Endothelial cell of umbilical vein (primary cell): ENCODE data around the gene ADAM33. TPM values are rescaled to one million over a fixed set of nuclear protein-coding genes. Genes with fewer than 3 reads are reported as not detected.

Experiments used
- BruUV-seq: library from RNA; stranded (reverse); fragments of 400-500 nt; replicated peaks from 2 replicates; lab custom pipeline; 2021; lab: Mats Ljungman, UMichigan
- CTCF ChIA-PET: fragments of 300-600, 350-600 bp; sonication (Branson Sonifier 250); formaldehyde crosslinking; loops from one replicate; lab custom pipeline; 2021; ENCODE audit warnings: antibody characterized with exemption, inconsistent platforms; lab: Charles Lee
- POLR2A ChIA-PET: fragments of 300-600, 350-600 bp; sonication (Branson Sonifier 250); formaldehyde crosslinking; loops from one replicate; lab custom pipeline; 2021; ENCODE audit warnings: antibody characterized with exemption, inconsistent platforms; lab: Charles Lee
- DNase-seq: peaks from one replicate; pipeline ENCODE4 v3.0.0-alpha.2; 2011; ENCODE audit warnings: low read depth, low spot score
- FAIRE-seq: peaks from 2 replicates; lab custom pipeline; 2011; peaks lifted over from hg19 to GRCh38; lab: Jason Lieb, UNC
- H2AFZ ChIP-seq: 2 replicates; pipeline ENCODE4 v1.6.0; 2012; ENCODE audit warnings: low read depth, low read length, control low read depth, inconsistent platforms
- H3K27ac ChIP-seq: 2 replicates; pipeline ENCODE4 v1.5.1; 2011; ENCODE audit warnings: low read depth, mild to moderate bottlenecking, control low read depth, low read length, moderate library complexity; ENCODE audit not compliant: insufficient read depth
- H3K27me3 ChIP-seq, 2 experiments: 2 replicates each; pipeline versions ENCODE4 v1.6.0 to v1.6.1; 2011; ENCODE audit warnings: low read length in 2 of 2, mixed read lengths in 1 of 2; ENCODE audit not compliant: control insufficient read depth in 2 of 2, insufficient read depth in 2 of 2
- H3K36me3 ChIP-seq, 2 experiments: 2 replicates in 1 of 2; 3 replicates in 1 of 2; pipeline ENCODE4 v1.5.1; 2011; ENCODE audit warnings: low read length in 2 of 2, mild to moderate bottlenecking in 1 of 2, moderate library complexity in 1 of 2; ENCODE audit not compliant: control insufficient read depth in 2 of 2, insufficient read depth in 2 of 2; ENCODE audit errors: extremely low read depth in 1 of 2
- H3K4me1 ChIP-seq: 3 replicates; pipeline ENCODE4 v1.5.1; 2011; ENCODE audit warnings: mild to moderate bottlenecking, low read length; ENCODE audit not compliant: control insufficient read depth, insufficient read depth; ENCODE audit errors: extremely low read depth
- H3K4me2 ChIP-seq: 2 replicates; pipeline ENCODE4 v1.6.1; 2011; ENCODE audit warnings: low read length, control low read depth, mixed read lengths; ENCODE audit not compliant: insufficient read depth
- H3K4me3 ChIP-seq, 3 experiments: fragments of 200-600 bp in 1 of 3; sonication (generic), shearing (Covaris generic) in 1 of 3; replicated peaks in 1 of 3; 2 replicates each; pipeline ENCODE4 v1.5.1; 2011 to 2016; ENCODE audit warnings: control low read depth in 3 of 3, low read length in 3 of 3, mild to moderate bottlenecking in 2 of 3, inconsistent platforms in 1 of 3, low read depth in 1 of 3, moderate library complexity in 1 of 3; ENCODE audit not compliant: insufficient read depth in 1 of 3
- H3K79me2 ChIP-seq: 2 replicates; pipeline ENCODE4 v1.6.0; 2012; ENCODE audit warnings: low read length, inconsistent platforms; ENCODE audit not compliant: control insufficient read depth, insufficient read depth
- H3K9ac ChIP-seq: replicated peaks from 2 replicates; pipeline ENCODE3; 2011; ENCODE audit warnings: low read length, control low read depth; ENCODE audit not compliant: insufficient read depth; ENCODE audit errors: extremely low read depth
- H3K9me1 ChIP-seq: replicated peaks from 3 replicates; pipeline ENCODE4 v1.6.0; 2011; ENCODE audit warnings: mild to moderate bottlenecking, low read length; ENCODE audit not compliant: control insufficient read depth, insufficient read depth; ENCODE audit errors: extremely low read depth
- H3K9me3 ChIP-seq: replicated peaks from 2 replicates; pipeline ENCODE4 v1.5.1; 2012; ENCODE audit warnings: low read length, inconsistent platforms; ENCODE audit not compliant: control insufficient read depth, insufficient read depth
- H4K20me1 ChIP-seq: replicated peaks from 2 replicates; pipeline ENCODE3; 2011; ENCODE audit warnings: mild to moderate bottlenecking, low read length; ENCODE audit not compliant: control insufficient read depth, insufficient read depth; ENCODE audit errors: extremely low read depth
- EZH2 ChIP-seq: IDR thresholded peaks from 2 replicates; pipeline ENCODE4 v1.6.1; 2012; ENCODE audit warnings: borderline replicate concordance, low read depth, mild to moderate bottlenecking, moderate library complexity, low read length, inconsistent platforms; ENCODE audit not compliant: severe bottlenecking
- FOS ChIP-seq: IDR thresholded peaks from 2 replicates; pipeline ENCODE4 v1.6.1; 2011; ENCODE audit warnings: mild to moderate bottlenecking, low read length, moderate library complexity, borderline replicate concordance; ENCODE audit not compliant: insufficient read depth
- GATA2 ChIP-seq: IDR thresholded peaks from 2 replicates; pipeline ENCODE4 v1.7.0; 2011; ENCODE audit warnings: low read depth, mild to moderate bottlenecking, moderate library complexity, mixed read lengths, low read length; ENCODE audit not compliant: insufficient read length, insufficient read depth
- JUN ChIP-seq: IDR thresholded peaks from 2 replicates; pipeline ENCODE4 v1.6.1; 2011; ENCODE audit warnings: borderline replicate concordance, low read depth; ENCODE audit not compliant: insufficient read length, insufficient read depth
- MAX ChIP-seq: IDR thresholded peaks from 2 replicates; pipeline ENCODE4 v1.6.1; 2011; ENCODE audit not compliant: insufficient read depth, insufficient read length
- MYC ChIP-seq: IDR thresholded peaks from one replicate; pipeline ENCODE4 v1.6.1; 2011; ENCODE audit warnings: mild to moderate bottlenecking, low read depth, low read length
- POLR2A ChIP-seq: IDR thresholded peaks from 2 replicates; pipeline ENCODE4 v1.6.1; 2012; ENCODE audit warnings: low read depth, mild to moderate bottlenecking, control low read depth, low read length
- POLR2AphosphoS5 ChIP-seq: IDR thresholded peaks from 2 replicates; pipeline ENCODE4 v1.6.1; 2012; ENCODE audit warnings: low read depth, mild to moderate bottlenecking, control low read depth, low read length, moderate library complexity; ENCODE audit not compliant: insufficient read depth
- dilution Hi-C: fragments of 300-500 bp; cut with MboI; formaldehyde crosslinking; loops from one replicate; pipeline ENCODE4 v1.15.0; 2019; ENCODE audit warnings: low sequenced_read_pairs; ENCODE audit not compliant: extremely low pct_ligation_motif_present
- intact Hi-C: fragments of 100-400 bp; cut with micrococcal nuclease; formaldehyde crosslinking; loops from one replicate; pipeline ENCODE4 v1.10.0; 2022
- polyA plus RNA-seq, 4 experiments: library from polyadenylated mRNA; depleted of rRNA in 3 of 4; stranded (reverse) in 3 of 4; unstranded in 1 of 4; fragments of >200 nt; gene quantifications; 2 replicates each; pipeline versions ENCODE4 v1.2.1 to v1.2.3, GENCODE V29; 2011 to 2012; ENCODE audit warnings: missing spikeins in 1 of 4
- total RNA-seq: library from RNA; stranded (reverse); gene quantifications from 2 replicates; pipeline ENCODE4 v1.2.3, GENCODE V29; 2021
- TF ChIP-seq, protein P1 (sequence below), 2 donors: IDR thresholded peaks; 1 replicate in 1 of 2; 2 replicates in 1 of 2; pipeline ENCODE4 v1.5.1; 2011; ENCODE audit warnings: low read length in 2 of 2, mild to moderate bottlenecking in 2 of 2, moderate library complexity in 2 of 2, control low read depth in 1 of 2, inconsistent platforms in 1 of 2, low read depth in 1 of 2; ENCODE audit not compliant: insufficient read depth in 1 of 2; ENCODE audit errors: extremely low read depth in 1 of 2

Gene ADAM33
- total and polyA plus RNA-seq, 2 donors (not counting 3 experiments of a cell fraction or from before 2014, with no cell fraction given): 0.06 to 0.18 TPM

- Histone ChIP-seq H3K9me3 (no peaks in the 10 kb centered on the region), H3K4me1 (no peaks in the 10 kb centered on the region), H3K4me3 (no peak overlapping the region), H3K9ac (no peak overlapping the region), H4K20me1 (no peaks in the 10 kb centered on the region), H3K36me3 (no peaks in the 10 kb centered on the region), H2AFZ (no peak overlapping the region), H3K27me3 (peaks cover 8 to 10% of the 10 kb centered on the region in 2 experiments), H3K27ac (no peak overlapping the region), H3K4me2 (no peak overlapping the region), H3K79me2 (no peaks in the 10 kb centered on the region), H3K9me1 (no peaks in the 10 kb centered on the region)
- BruUV-seq: no TSS peak
- ChIA-PET CTCF (interaction anchor here (1.1 to 7.2 kb wide), 2 partner anchors 14 to 19 kb away, joined by 3 to 40 read pairs; no protein-coding TSS in a partner anchor), POLR2A (no interaction called here)
- no peak for TF ChIP-seq JUN
- no peak for TF ChIP-seq EZH2
- no peak for TF ChIP-seq POLR2A
- no peak for TF ChIP-seq MYC
- no peak for TF ChIP-seq MAX
- TF ChIP-seq GATA2: no peak
- TF ChIP-seq, protein P1, sequence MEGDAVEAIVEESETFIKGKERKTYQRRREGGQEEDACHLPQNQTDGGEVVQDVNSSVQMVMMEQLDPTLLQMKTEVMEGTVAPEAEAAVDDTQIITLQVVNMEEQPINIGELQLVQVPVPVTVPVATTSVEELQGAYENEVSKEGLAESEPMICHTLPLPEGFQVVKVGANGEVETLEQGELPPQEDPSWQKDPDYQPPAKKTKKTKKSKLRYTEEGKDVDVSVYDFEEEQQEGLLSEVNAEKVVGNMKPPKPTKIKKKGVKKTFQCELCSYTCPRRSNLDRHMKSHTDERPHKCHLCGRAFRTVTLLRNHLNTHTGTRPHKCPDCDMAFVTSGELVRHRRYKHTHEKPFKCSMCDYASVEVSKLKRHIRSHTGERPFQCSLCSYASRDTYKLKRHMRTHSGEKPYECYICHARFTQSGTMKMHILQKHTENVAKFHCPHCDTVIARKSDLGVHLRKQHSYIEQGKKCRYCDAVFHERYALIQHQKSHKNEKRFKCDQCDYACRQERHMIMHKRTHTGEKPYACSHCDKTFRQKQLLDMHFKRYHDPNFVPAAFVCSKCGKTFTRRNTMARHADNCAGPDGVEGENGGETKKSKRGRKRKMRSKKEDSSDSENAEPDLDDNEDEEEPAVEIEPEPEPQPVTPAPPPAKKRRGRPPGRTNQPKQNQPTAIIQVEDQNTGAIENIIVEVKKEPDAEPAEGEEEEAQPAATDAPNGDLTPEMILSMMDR (IDR thresholded peaks at IDR 0.05; ENCODE audit: extremely low read depth in 1 of 2, insufficient read depth in 1 of 2, low read depth in 1 of 2, low read length in 2 of 2): no peak
- no peak for TF ChIP-seq FOS
- TF ChIP-seq POLR2AphosphoS5: no peak
- DNase-seq: no peak
- FAIRE-seq: peak; percentile 15
- intact Hi-C loops (no loop called here), dilution Hi-C loops (no loop called here)
Measured at GRCh38 chr20:3730803-3731672, 49.2 kb upstream of the ADAM33 start.
